ENCODE data around the gene SLC36A2. TPM values are rescaled to one million over a fixed set of nuclear protein-coding genes. Genes with fewer than 3 reads are reported as not detected.
"Not testable (repeated sequence)": the region's sequence is repeated elsewhere in the genome, so short reads cannot be mapped to it uniquely, and the experiment has no call there.

The SLC36A2 gene
- total and polyA plus RNA-seq, 4 donors, result not detected

DNA sequence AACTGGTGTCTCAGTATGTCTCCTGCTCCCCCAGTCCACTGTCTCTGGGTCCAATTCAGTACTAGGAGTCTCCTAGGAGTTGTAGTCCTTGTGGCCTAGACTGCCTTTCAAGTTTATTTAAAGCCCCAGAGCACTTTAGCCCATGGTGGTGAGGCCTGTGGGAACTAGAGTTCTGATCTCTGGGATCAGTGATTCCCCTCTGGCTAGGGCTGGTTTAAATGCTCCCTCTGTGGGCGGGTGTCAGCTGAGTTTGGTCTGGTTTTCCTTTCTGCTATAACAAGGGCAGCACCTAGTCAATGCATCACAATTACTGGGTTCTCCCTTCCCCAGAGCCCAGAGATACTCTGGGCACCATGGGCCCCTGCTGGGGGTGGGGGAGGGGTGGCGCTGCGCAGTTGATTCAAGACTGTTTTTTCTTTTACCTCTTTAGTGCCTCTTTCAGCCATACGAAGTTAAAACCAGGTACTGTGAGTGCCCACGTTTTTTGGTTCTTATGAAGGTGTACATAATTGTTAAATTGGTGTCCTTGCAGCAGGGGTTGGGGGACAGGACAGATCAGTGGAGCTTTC lies 34.5 kb downstream of the SLC36A2 start:
- H3K9me3 ChIP-seq (ENCODE audit: control insufficient read depth in 4 of 4, low read length in 3 of 4), result no peaks in the 10 kb centered on the region
- DNase-seq (ENCODE audit: low spot score), result no peak
- no peak overlapping the region for H3K27ac ChIP-seq (ENCODE audit: low read depth in 1 of 2, low read length in 2 of 2)
- no peak overlapping the region for H3K4me3 ChIP-seq (ENCODE audit: low read depth in 1 of 3, low read length in 3 of 3)
- no peak overlapping the region for H3K9ac ChIP-seq (ENCODE audit: low read depth in 1 of 2, low read length in 2 of 2)
- no peak for TF ChIP-seq ATF3 (IDR thresholded peaks at IDR 0.05)
- H3K36me3 ChIP-seq (ENCODE audit: control insufficient read depth in 4 of 4, insufficient read depth in 3 of 4, low read depth in 1 of 4, low read length in 3 of 4), result no peaks in the 10 kb centered on the region
- no peaks in the 10 kb centered on the region for H3K4me1 ChIP-seq (ENCODE audit: control insufficient read depth in 4 of 4, insufficient read depth in 4 of 4, low read length in 3 of 4)
- 78% methylated on average over 5 of the region's 5 CpGs for WGBS
- H3K27me3 ChIP-seq (ENCODE audit: control insufficient read depth in 4 of 4, insufficient read depth in 4 of 4, low read length in 3 of 4), result no peaks in the 10 kb centered on the region

- no peak for TF ChIP-seq RAD21 (IDR thresholded peaks at IDR 0.05)
- no peak for TF ChIP-seq RXRA (IDR thresholded peaks at IDR 0.05)
- TF ChIP-seq JUND (IDR thresholded peaks at IDR 0.05), result no peak
- TF ChIP-seq SP1 (IDR thresholded peaks at IDR 0.05), result no peak
- no peak for TF ChIP-seq GABPA (IDR thresholded peaks at IDR 0.05 in 1 of 2, conservative IDR thresholded peaks at IDR 0.05 in 1 of 2)
- TF ChIP-seq, protein P1, sequence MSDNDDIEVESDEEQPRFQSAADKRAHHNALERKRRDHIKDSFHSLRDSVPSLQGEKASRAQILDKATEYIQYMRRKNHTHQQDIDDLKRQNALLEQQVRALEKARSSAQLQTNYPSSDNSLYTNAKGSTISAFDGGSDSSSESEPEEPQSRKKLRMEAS (IDR thresholded peaks at IDR 0.05), result no peak
- TF ChIP-seq FOXA1 (IDR thresholded peaks at IDR 0.05), result no peak
- TF ChIP-seq, protein P2, sequence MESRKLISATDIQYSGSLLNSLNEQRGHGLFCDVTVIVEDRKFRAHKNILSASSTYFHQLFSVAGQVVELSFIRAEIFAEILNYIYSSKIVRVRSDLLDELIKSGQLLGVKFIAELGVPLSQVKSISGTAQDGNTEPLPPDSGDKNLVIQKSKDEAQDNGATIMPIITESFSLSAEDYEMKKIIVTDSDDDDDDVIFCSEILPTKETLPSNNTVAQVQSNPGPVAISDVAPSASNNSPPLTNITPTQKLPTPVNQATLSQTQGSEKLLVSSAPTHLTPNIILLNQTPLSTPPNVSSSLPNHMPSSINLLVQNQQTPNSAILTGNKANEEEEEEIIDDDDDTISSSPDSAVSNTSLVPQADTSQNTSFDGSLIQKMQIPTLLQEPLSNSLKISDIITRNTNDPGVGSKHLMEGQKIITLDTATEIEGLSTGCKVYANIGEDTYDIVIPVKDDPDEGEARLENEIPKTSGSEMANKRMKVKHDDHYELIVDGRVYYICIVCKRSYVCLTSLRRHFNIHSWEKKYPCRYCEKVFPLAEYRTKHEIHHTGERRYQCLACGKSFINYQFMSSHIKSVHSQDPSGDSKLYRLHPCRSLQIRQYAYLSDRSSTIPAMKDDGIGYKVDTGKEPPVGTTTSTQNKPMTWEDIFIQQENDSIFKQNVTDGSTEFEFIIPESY (IDR thresholded peaks at IDR 0.05), result no peak
- TF ChIP-seq YY1 (IDR thresholded peaks at IDR 0.05), result no peak
- Histone ChIP-seq H3K27ac (ENCODE audit: low read depth in 1 of 2, low read length in 2 of 2) (no peak overlapping the region), H3K9ac (ENCODE audit: low read depth in 1 of 2, low read length in 2 of 2) (no peak overlapping the region), H3K27me3 (ENCODE audit: control insufficient read depth in 4 of 4, insufficient read depth in 4 of 4, low read length in 3 of 4) (no peaks in the 10 kb centered on the region), H3K36me3 (ENCODE audit: control insufficient read depth in 4 of 4, insufficient read depth in 3 of 4, low read depth in 1 of 4, low read length in 3 of 4) (no peaks in the 10 kb centered on the region), H3K9me3 (ENCODE audit: control insufficient read depth in 4 of 4, low read length in 3 of 4) (no peaks in the 10 kb centered on the region), H3K4me3 (ENCODE audit: low read depth in 1 of 3, low read length in 3 of 3) (no peak overlapping the region), H3K4me1 (ENCODE audit: control insufficient read depth in 4 of 4, insufficient read depth in 4 of 4, low read length in 3 of 4) (no peaks in the 10 kb centered on the region)
- DNase-seq (ENCODE audit: low spot score), result no peak
These were observed 36.4 kb downstream of the SLC36A2 start for GRCh38 chr5:151310932-151311331.

DNA sequence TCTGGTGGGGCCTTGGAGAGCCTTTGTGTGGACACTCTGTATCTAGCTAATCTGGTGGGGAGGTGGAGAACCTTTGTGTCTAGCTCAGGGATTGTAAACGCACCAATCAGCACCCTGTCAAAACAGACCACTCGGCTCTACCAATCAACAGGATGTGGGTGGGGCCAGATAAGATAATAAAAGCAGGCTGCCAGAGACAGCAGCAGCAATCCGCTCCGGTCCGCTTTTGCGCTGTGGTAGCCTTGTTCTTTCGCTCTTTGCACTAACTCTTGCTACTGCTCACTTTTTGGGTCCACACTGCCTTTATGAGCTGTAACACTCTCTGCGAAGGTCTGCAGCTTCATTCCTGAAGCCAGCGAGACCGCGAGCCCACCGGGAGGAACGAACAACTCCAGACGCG lies 37.5 kb downstream of the SLC36A2 start:
- H3K4me1 ChIP-seq (ENCODE audit: control insufficient read depth in 4 of 4, insufficient read depth in 4 of 4, low read length in 3 of 4); H3K27ac ChIP-seq (ENCODE audit: low read depth in 1 of 2, low read length in 2 of 2); H3K27me3 ChIP-seq (ENCODE audit: control insufficient read depth in 4 of 4, insufficient read depth in 4 of 4, low read length in 3 of 4); H3K4me3 ChIP-seq (ENCODE audit: low read depth in 1 of 3, low read length in 3 of 3); H3K9ac ChIP-seq (ENCODE audit: low read depth in 1 of 2, low read length in 2 of 2); H3K36me3 ChIP-seq (ENCODE audit: control insufficient read depth in 4 of 4, insufficient read depth in 3 of 4, low read depth in 1 of 4, low read length in 3 of 4); H3K9me3 ChIP-seq (ENCODE audit: control insufficient read depth in 4 of 4, low read length in 3 of 4); DNase-seq (ENCODE audit: low spot score): not testable (repeated sequence)
- WGBS, result 92% methylated on average over 15 of the region's 15 CpGs

DNA sequence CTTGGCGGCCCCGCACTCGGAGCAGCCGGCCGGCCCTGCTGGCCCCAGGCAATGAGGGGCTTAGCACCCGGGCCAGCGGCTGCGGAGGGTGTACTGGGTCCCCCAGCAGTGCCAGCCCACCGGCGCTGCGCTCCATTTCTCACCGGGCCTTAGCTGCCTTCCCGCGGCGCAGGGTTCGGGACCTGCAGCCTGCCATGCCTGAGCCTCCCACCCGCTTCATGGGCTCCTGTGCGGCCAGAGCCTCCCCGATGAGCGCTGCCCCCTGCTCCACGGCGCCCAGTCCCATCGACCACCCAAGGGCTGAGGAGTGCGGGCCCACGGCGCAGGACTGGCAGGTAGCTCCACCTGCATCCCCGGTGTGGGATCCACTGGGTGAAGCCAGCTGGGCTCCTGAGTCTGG lies 38.1 kb downstream of the SLC36A2 start:
- H3K9me3 ChIP-seq (ENCODE audit: control insufficient read depth in 4 of 4, low read length in 3 of 4); H3K36me3 ChIP-seq (ENCODE audit: control insufficient read depth in 4 of 4, insufficient read depth in 3 of 4, low read depth in 1 of 4, low read length in 3 of 4); H3K27me3 ChIP-seq (ENCODE audit: control insufficient read depth in 4 of 4, insufficient read depth in 4 of 4, low read length in 3 of 4); H3K9ac ChIP-seq (ENCODE audit: low read depth in 1 of 2, low read length in 2 of 2); DNase-seq (ENCODE audit: low spot score); H3K27ac ChIP-seq (ENCODE audit: low read depth in 1 of 2, low read length in 2 of 2); H3K4me1 ChIP-seq (ENCODE audit: control insufficient read depth in 4 of 4, insufficient read depth in 4 of 4, low read length in 3 of 4); H3K4me3 ChIP-seq (ENCODE audit: low read depth in 1 of 3, low read length in 3 of 3): not testable (repeated sequence)
- WGBS, result 98% methylated on average over 27 of the region's 27 CpGs
